LNCAP (cell line): Measurements from ENCODE around the gene PLEKHA1.

Source experiments
- TF ChIP-seq, protein P1 (sequence below): fragments of 450-650 bp; IDR thresholded peaks from 2 replicates; pipeline ENCODE4 v1.5.1; 2017; ENCODE audit warnings: mild to moderate bottlenecking

The PLEKHA1 gene

DNA sequence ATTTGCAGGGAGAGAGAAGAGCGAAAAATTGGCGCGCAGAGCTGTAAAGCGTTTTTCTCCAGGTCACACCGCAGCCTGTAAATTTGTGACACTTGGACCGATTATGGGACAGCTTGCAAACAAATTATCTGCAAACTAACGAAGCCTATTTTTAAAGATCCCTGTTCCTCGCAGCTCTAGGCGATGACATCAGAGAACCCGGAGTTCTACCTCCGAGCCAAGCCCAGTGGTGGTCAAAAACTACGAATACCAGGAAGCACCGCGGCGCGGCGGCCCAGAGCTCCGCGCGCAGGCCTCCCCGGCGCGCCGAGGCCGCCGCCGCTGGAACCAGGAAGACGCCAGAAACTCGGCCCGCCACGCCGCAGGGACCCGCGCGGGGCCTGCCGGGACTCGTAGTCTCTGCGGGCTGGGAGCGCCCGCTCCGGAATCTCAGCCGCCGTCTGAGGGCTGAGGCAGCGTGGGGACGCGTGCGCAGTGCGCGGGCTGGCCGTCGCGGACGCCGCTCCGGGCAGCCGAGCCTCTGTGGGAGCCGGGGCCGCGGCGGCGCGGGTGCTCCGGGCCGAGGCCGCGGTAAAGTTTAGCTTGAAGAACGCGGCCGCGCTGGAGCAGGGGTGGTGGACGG, at the start of gene PLEKHA1:
Gene PLEKHA1, plus strand, starts transcription at position 472 of the 622 bp plus-strand sequence. CDS start 18,493 bp downstream, outside the sequence.
- TF ChIP-seq, protein P1, sequence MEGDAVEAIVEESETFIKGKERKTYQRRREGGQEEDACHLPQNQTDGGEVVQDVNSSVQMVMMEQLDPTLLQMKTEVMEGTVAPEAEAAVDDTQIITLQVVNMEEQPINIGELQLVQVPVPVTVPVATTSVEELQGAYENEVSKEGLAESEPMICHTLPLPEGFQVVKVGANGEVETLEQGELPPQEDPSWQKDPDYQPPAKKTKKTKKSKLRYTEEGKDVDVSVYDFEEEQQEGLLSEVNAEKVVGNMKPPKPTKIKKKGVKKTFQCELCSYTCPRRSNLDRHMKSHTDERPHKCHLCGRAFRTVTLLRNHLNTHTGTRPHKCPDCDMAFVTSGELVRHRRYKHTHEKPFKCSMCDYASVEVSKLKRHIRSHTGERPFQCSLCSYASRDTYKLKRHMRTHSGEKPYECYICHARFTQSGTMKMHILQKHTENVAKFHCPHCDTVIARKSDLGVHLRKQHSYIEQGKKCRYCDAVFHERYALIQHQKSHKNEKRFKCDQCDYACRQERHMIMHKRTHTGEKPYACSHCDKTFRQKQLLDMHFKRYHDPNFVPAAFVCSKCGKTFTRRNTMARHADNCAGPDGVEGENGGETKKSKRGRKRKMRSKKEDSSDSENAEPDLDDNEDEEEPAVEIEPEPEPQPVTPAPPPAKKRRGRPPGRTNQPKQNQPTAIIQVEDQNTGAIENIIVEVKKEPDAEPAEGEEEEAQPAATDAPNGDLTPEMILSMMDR: no peak

DNA sequence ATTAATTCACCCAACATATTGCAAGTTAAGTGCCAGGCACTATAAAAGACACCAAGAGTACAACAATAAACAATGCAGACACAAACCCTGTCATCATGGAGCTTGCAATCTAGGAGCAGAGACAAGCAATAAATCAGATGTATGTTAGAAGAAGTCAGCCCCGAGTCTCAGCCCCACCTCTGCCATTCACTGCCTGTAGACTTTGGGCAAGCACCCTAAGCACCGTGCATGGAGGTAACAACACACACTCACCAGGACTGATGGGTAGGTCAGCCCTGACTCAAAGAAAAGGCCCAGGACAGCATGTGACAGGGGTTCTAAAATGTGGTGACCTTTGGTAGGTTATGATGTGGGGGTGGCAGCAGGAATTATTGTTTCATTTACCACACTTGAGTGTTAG, 49.3 kb upstream of the PLEKHA1 start:
- TF ChIP-seq, protein P1: no peak

DNA sequence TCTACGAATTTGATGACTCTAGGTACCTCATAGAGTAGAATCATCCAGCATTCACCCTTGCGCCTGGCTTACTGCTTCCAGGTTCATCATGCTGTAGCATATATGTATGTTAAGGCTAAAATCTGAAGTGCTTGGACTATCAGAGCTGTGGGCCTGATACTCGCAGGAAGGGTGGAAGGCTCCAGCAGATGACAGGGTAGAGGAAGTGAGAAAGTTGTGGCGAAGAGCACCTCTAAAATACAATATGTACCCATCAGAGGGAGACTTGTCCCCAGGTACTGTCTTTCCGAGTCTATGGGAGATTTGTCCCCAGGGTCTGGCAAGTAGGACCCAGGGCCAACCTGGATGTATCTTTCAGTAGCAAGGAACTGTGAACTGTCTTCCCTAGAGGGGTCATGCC, 48.1 kb upstream of the PLEKHA1 start:
- TF ChIP-seq, protein P1: no peak

DNA sequence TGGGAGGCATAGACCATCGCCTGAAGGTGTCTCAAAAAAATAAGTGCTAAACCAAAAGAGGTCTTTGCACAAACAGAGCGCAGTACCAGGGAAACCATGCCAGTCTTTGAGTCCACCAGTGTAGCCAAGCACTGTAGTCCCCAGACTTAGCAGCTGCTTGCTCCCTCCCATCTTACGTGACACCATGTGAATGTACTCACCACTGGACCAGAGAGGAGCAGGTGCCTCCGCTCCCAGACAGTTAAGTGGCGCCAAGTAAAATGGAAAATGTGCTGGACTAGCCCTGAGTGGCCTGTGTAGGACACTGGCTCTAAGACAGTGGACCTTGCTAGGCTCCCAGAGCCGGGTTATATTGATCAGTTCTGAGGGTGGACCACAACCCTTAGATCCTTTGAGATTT, 47.7 kb upstream of the PLEKHA1 start:
- TF ChIP-seq, protein P1: no peak

DNA sequence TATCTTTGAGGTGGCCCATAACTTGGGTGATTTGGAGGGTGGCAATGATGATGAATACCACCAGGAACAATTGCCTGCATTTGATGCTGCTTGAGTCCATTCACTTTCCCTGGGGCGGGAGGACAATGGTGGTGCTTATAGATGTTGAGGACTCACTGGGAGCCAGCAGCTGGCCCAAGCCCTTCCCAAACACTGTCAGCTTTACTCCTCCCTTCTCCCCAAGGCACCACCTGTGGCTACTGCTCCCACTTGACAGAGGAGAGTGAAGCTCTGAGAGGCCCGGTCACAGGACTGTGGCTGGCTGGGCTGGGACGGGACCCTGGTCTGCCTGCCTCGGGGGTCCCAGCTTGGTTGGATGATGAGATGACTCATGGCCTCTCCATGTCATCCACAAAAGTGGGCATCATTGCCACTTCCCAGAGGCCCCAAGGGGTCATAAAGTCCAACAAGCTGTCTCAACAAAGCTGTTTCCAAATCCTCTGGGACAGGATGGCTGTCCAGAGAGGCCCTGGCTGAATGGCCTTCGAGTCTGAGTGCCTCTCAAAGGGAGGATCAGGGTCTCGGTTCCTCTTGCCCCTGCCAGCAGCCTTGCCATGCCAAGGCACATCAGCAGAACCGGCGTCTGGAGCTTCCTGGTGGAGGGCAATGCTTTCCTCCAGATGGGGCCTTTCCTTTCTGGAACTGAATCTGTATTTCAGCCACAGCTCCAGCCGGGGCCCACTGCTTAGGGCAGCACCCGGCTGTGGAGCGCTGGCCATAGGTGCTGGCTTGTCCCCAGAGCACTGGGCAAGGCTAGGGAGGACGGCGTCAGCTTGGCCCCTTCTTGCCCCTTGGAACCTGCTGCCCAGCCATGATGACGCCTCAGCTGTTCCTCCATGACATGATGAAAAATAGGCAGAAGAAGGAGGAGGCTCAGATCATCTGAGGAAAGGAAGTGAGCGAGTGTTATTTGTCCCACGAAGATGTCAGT, 47.0 kb upstream of the PLEKHA1 start:
- TF ChIP-seq, protein P1: no peak

DNA sequence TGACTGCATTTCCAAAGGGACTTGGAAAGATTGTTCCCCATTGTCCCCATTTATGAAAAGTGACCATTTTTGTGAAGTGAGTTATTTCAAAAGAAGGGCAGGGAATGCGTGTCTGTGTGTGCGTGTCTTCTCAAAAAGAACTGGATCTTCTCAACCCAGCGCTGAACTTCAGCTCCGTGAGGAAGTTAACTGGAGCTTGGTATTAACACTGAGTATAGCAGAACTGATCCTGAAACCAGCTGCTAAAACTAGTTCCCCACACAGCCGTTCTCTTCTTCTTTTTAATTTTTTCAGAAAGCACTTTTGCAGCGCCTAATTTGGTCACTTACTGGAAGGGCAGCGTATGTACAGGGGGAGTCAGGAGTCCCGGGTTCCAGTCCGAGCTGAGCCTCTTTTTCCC, 45.8 kb upstream of the PLEKHA1 start:
- TF ChIP-seq, protein P1: no peak

DNA sequence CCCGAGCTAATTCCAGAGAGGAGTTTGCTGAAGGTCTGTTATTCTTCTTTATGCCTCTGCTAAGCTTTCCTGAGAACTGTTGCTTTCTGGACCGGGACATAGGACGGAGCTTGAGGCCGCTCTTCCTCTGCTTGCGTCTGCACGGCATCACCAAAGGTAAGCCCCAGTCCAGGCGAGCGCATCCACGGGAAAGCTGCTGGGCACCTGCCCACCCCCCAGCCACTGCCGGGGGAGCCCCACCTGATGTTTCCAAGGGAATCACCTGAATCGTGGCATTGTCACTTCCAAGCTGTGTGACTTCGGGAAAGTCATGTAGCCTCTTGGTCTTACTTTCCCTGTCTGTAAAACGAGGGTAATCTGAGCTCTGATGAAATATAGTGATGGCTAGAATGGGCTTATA, 45.1 kb upstream of the PLEKHA1 start:
- TF ChIP-seq, protein P1: no peak
